CD4-positive, CD25-positive, alpha-beta regulatory T cell (primary cell): ENCODE results near the gene GNG13. TPM values are rescaled to one million over a fixed set of nuclear protein-coding genes. Genes with fewer than 3 reads are reported as not detected.

Source experiments
- ATAC-seq, 2 donors: fragments of 150-1000 bp; cut with Tn5 transposase; one replicate each; pipeline ENCODE4 v1.10.0; 2021; ENCODE audit warnings: low read depth in 2 of 2, moderate number of reproducible peaks in 2 of 2, moderate library complexity in 1 of 2
- DNase-seq, 3 donors: peaks; one replicate each; pipeline versions ENCODE4 v3.0.0 to v3.0.0-alpha.2; 2012 to 2022; ENCODE audit warnings: mixed read lengths in 1 of 3
- H3K27ac ChIP-seq: one replicate; pipeline ENCODE4 v1.7.0; 2013; ENCODE audit warnings: mild to moderate bottlenecking, low read length; ENCODE audit not compliant: insufficient read depth, poor library complexity, severe bottlenecking
- H3K27me3 ChIP-seq: one replicate; pipeline ENCODE4 v1.7.0; 2013; ENCODE audit warnings: low read length; ENCODE audit not compliant: control insufficient read depth, insufficient read depth
- H3K36me3 ChIP-seq: one replicate; pipeline ENCODE4 v1.7.0; 2013; ENCODE audit warnings: mild to moderate bottlenecking, low read length, moderate library complexity; ENCODE audit not compliant: control insufficient read depth, insufficient read depth
- H3K4me1 ChIP-seq: 2 replicates; pipeline ENCODE4 v1.7.0; 2013; ENCODE audit warnings: mild to moderate bottlenecking, low read length; ENCODE audit not compliant: insufficient read depth, control insufficient read depth, poor library complexity, severe bottlenecking
- H3K4me3 ChIP-seq: one replicate; pipeline ENCODE4 v1.7.0; 2013; ENCODE audit warnings: low read depth, mild to moderate bottlenecking, low read length, moderate library complexity
- H3K9me3 ChIP-seq, 2 experiments: 1 replicate in 1 of 2; 2 replicates in 1 of 2; pipeline ENCODE4 v1.7.0; 2013; ENCODE audit warnings: low read length in 2 of 2, mild to moderate bottlenecking in 1 of 2, moderate library complexity in 1 of 2; ENCODE audit not compliant: control insufficient read depth in 2 of 2
- H3K27ac Mint-ChIP-seq, 3 donors: one replicate each; pipeline ENCODE4 v1.8.0; 2020 to 2022; ENCODE audit warnings: mild to moderate bottlenecking in 3 of 3, mixed read lengths in 3 of 3, moderate library complexity in 2 of 3
- H3K27me3 Mint-ChIP-seq: one replicate; pipeline ENCODE4 v1.8.0; 2022; ENCODE audit warnings: mild to moderate bottlenecking, mixed read lengths
- H3K36me3 Mint-ChIP-seq: one replicate; pipeline ENCODE4 v1.8.0; 2020; ENCODE audit warnings: mixed read lengths
- H3K4me1 Mint-ChIP-seq, 4 donors: one replicate each; pipeline ENCODE4 v1.8.0; 2020 to 2022; ENCODE audit warnings: mixed read lengths in 4 of 4, mild to moderate bottlenecking in 1 of 4
- H3K4me3 Mint-ChIP-seq, 4 donors: one replicate each; pipeline ENCODE4 v1.8.0; 2020 to 2022; ENCODE audit warnings: mild to moderate bottlenecking in 4 of 4, mixed read lengths in 4 of 4, moderate library complexity in 3 of 4
- H3K9me3 Mint-ChIP-seq, 7 donors: one replicate each; pipeline ENCODE4 v1.8.0; 2020 to 2022; ENCODE audit warnings: mixed read lengths in 7 of 7, mild to moderate bottlenecking in 3 of 7, moderate library complexity in 2 of 7
- polyA plus RNA-seq, 4 donors: library from polyadenylated mRNA; unstranded; fragments of 300-500 nt; fragmentation: Illumina TruSeq; gene quantifications; one replicate each; pipeline ENCODE4 v1.2.3, GENCODE V29; 2021
- total RNA-seq: library from RNA; stranded (reverse); gene quantifications from one replicate; pipeline ENCODE4 v1.2.3, GENCODE V29; 2022

The GNG13 gene
- total and polyA plus RNA-seq, 5 donors from 2014 or later = not detected

- Mint-ChIP-seq H3K27me3 (peaks cover 10% of the 10 kb centered on the region), H3K4me1 (peaks cover 0 to 3% (median 0%) of the 10 kb centered on the region in 4 donors), H3K9me3 (no peaks in the 10 kb centered on the region), H3K4me3 (no peak overlapping the region), H3K27ac (no peak overlapping the region), H3K36me3 (no peaks in the 10 kb centered on the region)
- peak in 1 of 2 donors; percentile 7 for ATAC-seq
- Histone ChIP-seq H3K36me3 (no peaks in the 10 kb centered on the region), H3K4me1 (no peaks in the 10 kb centered on the region), H3K9me3 (no peaks in the 10 kb centered on the region), H3K4me3 (no peak overlapping the region), H3K27me3 (no peaks in the 10 kb centered on the region), H3K27ac (no peak overlapping the region)
- DNase-seq = no peak
Measured at GRCh38 chr16:762595-763268, 37.8 kb downstream of the GNG13 start.

DNA sequence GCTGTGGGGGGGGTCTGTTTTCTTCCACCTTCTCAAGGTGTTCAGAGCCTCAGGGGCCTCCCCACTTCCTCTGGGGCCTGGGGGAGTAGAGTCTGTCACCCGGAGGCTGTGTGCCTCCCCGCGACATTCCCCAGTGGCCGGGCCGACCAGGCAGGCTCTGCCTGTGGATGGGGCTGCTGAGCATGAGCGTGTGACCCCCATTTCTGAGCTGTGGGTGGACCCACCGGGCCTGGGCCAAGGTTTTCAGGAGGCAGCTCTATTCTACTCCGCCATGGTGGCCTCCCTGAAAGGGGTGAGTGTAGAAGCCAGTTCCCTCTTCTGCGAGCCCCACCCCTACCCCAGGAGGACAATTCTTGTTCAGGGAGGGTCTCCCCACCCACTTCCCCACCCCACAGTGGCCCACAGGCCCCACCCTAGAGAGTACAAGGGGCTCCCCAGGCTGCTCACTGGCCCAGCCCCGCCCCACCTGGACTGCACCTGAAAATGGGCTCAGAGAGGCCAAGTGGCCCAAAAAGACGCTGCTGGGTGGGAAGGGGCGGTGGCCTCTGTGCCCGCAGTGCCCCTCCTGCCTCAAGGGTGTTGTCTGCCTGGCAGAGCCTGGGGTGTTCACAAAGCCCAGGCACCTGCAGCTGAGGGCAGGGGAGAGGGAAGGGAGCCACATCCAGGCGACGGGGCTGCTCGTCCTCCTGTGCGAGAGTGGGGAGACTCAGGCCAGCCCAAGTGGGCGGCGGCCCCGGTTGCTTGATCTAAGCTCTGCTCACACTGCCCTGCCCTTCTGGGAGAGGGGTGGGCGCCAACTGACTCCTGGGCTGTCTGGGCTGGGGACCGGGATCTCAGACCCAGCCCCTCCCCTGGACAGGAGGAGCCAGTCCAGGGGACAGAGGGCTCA is 38.7 kb downstream of the GNG13 start:
- Mint-ChIP-seq H3K27ac (no peak overlapping the region), H3K9me3 (no peaks in the 10 kb centered on the region), H3K27me3 (peaks cover 14% of the 10 kb centered on the region), H3K4me3 (no peak overlapping the region), H3K36me3 (no peaks in the 10 kb centered on the region), H3K4me1 (peaks cover 0 to 6% (median 0%) of the 10 kb centered on the region in 4 donors)
- Histone ChIP-seq H3K27me3 (no peaks in the 10 kb centered on the region), H3K27ac (no peak overlapping the region), H3K4me1 (no peaks in the 10 kb centered on the region), H3K9me3 (no peaks in the 10 kb centered on the region), H3K36me3 (no peaks in the 10 kb centered on the region), H3K4me3 (no peak overlapping the region)
- DNase-seq (no peak), ATAC-seq (no peak)

DNA sequence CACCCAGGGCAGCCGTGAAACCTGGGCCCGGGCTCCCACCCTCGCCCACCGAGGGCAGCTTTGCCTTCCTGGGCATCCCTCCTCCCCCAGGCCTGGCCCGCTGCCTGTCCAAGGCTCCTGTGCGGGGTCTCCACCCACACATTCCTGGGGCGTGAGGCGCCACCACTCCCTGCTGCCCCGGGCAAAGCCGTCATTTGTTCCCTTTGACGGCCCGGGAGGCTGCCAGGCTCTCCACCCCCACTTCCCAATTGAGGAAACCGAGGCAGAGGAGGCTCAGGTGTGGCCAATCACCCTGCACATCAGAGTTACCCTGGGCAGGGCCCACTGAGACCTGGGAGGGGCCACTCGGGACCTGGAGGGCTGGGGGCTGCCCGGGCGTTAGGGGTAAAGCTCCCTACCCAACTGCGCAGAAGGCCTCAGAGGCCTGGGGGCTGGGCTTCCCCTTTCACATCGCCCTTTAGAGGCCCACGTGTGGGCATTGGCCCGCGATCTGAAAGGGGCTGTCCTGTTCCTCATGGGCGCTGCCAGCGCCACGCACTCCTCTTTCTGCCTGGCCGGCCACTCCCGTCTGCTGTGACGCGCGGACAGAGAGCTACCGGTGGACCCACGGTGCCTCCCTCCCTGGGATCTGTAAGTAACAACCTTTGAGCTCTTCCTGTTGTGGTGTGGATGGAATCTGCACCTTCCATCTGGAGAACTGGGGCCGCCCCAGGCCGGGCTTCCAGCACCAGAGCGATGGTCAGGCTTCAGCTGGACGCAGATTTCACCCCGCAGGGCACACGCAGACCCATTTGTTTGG is 39.8 kb downstream of the GNG13 start, which contains the start of gene MSLN:
TSS of gene MSLN (plus strand) at position 190 of the 799 bp plus-strand sequence. CDS start 1,947 bp downstream, outside the sequence.
- H3K36me3 ChIP-seq = no peaks in the 10 kb centered on the region
- Mint-ChIP-seq H3K27me3 (peaks cover 14% of the 10 kb centered on the region), H3K27ac (no peak within 1 kb of the TSS), H3K4me1 (peaks cover 0 to 6% (median under 1%) of the 10 kb centered on the region in 4 donors), H3K36me3 (no peaks in the 10 kb centered on the region), H3K9me3 (peaks cover 0 to 3% (median 0%) of the 10 kb centered on the region in 7 donors), H3K4me3 (peak within 1 kb of the TSS in 1 of 4 donors; percentile 92)
- H3K9me3 ChIP-seq = no peaks in the 10 kb centered on the region
- H3K4me1 ChIP-seq = no peaks in the 10 kb centered on the region
- no peaks in the 10 kb centered on the region for H3K27me3 ChIP-seq
- H3K4me3 ChIP-seq = no peak within 1 kb of the TSS
- ATAC-seq (no peak), DNase-seq (no peak)
- no peak within 1 kb of the TSS for H3K27ac ChIP-seq

DNA sequence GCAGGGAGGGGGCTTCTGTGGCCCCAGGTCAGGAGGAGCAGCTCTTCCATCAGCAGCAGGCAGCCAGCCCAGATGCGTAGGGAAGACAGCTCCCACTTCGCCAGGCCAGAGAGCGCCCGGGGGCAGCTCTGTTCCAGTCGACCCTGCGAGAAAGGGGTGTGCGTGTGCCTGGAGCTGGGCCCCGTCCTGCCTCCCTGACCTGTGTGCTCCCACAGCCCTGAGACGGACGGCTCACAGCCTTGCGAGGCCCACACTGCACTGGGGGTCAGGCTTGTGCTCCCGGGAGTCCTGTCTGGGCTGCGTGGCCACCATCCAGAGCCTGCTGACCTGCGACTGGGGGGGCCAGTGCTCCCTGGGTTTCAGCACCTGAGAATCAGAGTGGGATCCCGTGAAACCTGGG is 40.5 kb downstream of the GNG13 start:
- Histone ChIP-seq H3K27me3 (no peaks in the 10 kb centered on the region), H3K27ac (no peak overlapping the region), H3K36me3 (no peaks in the 10 kb centered on the region), H3K9me3 (no peaks in the 10 kb centered on the region), H3K4me3 (no peak overlapping the region), H3K4me1 (no peaks in the 10 kb centered on the region)
- Mint-ChIP-seq H3K9me3 (peaks cover 0 to 3% (median 0%) of the 10 kb centered on the region in 7 donors), H3K27me3 (peaks cover 14% of the 10 kb centered on the region), H3K4me3 (peak overlapping the region in 1 of 4 donors; percentile 92), H3K36me3 (no peaks in the 10 kb centered on the region), H3K27ac (no peak overlapping the region), H3K4me1 (peaks cover 0 to 6% (median under 1%) of the 10 kb centered on the region in 4 donors)
- ATAC-seq (no peak), DNase-seq (no peak)

GRCh38 chr16:759110-759910 is 41.2 kb downstream of the GNG13 start:
- Histone ChIP-seq H3K4me1 (no peaks in the 10 kb centered on the region), H3K9me3 (no peaks in the 10 kb centered on the region), H3K27ac (no peak overlapping the region), H3K36me3 (no peaks in the 10 kb centered on the region), H3K4me3 (no peak overlapping the region), H3K27me3 (no peaks in the 10 kb centered on the region)
- no peak for DNase-seq
- Mint-ChIP-seq H3K9me3 (peaks cover 0 to 3% (median 0%) of the 10 kb centered on the region in 7 donors), H3K27ac (no peak overlapping the region), H3K4me1 (peaks cover 0 to 6% (median 2%) of the 10 kb centered on the region in 4 donors), H3K36me3 (no peaks in the 10 kb centered on the region), H3K27me3 (peaks cover 14% of the 10 kb centered on the region), H3K4me3 (peak overlapping the region in 1 of 4 donors; percentile 92)
- ATAC-seq = no peak

GRCh38 chr16:756428-756827 is 44.1 kb downstream of the GNG13 start:
- no peak for DNase-seq
- Histone ChIP-seq H3K27me3 (no peaks in the 10 kb centered on the region), H3K4me3 (no peak overlapping the region), H3K9me3 (no peaks in the 10 kb centered on the region), H3K4me1 (no peaks in the 10 kb centered on the region), H3K36me3 (no peaks in the 10 kb centered on the region), H3K27ac (no peak overlapping the region)
- peaks cover 8% of the 10 kb centered on the region for H3K27me3 Mint-ChIP-seq
- H3K27ac Mint-ChIP-seq = no peak overlapping the region
- H3K9me3 Mint-ChIP-seq = peaks cover 0 to 3% (median 0%) of the 10 kb centered on the region in 7 donors
- no peaks in the 10 kb centered on the region for H3K36me3 Mint-ChIP-seq
- ATAC-seq = no peak
- H3K4me1 Mint-ChIP-seq = peaks cover 0 to 6% (median 2%) of the 10 kb centered on the region in 4 donors
- no peak overlapping the region for H3K4me3 Mint-ChIP-seq

- H3K27ac Mint-ChIP-seq = no peak overlapping the region
- Histone ChIP-seq H3K36me3 (no peaks in the 10 kb centered on the region), H3K27me3 (no peaks in the 10 kb centered on the region), H3K27ac (no peak overlapping the region), H3K9me3 (no peaks in the 10 kb centered on the region), H3K4me3 (no peak overlapping the region), H3K4me1 (no peaks in the 10 kb centered on the region)
- H3K27me3 Mint-ChIP-seq = peaks cover 8% of the 10 kb centered on the region
- H3K4me3 Mint-ChIP-seq = no peak overlapping the region
- ATAC-seq (peak; percentile 62 to 80), DNase-seq (no peak)
- peaks cover 0 to 6% (median 2%) of the 10 kb centered on the region in 4 donors for H3K4me1 Mint-ChIP-seq
- H3K9me3 Mint-ChIP-seq = peaks cover 0 to 3% (median 0%) of the 10 kb centered on the region in 7 donors
- H3K36me3 Mint-ChIP-seq = no peaks in the 10 kb centered on the region
Measured at GRCh38 chr16:754656-755055, 45.9 kb downstream of the GNG13 start.
